GM12873 (cell line): Measurements from ENCODE around the gene SCYGR4.

ENCODE experiments used
- CTCF ChIP-seq: IDR thresholded peaks from 2 replicates; pipeline ENCODE4 v1.5.1; 2012; ENCODE audit warnings: low read depth, mild to moderate bottlenecking, moderate library complexity, low read length, control low read depth; ENCODE audit not compliant: insufficient read depth; ENCODE audit errors: missing control alignments

SCYGR4 gene

GRCh38 chr2:227617316-227618230 is at the start of gene SCYGR4:
SCYGR4 (plus strand) TSS chr2:227617498; CDS start chr2:227617498, 0 bp downstream.
- no peak for TF ChIP-seq CTCF

GRCh38 chr2:227568852-227569169 is 48.5 kb upstream of the SCYGR4 start:
- TF ChIP-seq CTCF: no peak

GRCh38 chr2:227570615-227571014 is 46.7 kb upstream of the SCYGR4 start:
- TF ChIP-seq CTCF: no peak

- TF ChIP-seq CTCF: no peak
Observed at GRCh38 chr2:227576110-227576509, 41.2 kb upstream of the SCYGR4 start.

GRCh38 chr2:227576812-227577211 is 40.5 kb upstream of the SCYGR4 start:
- TF ChIP-seq CTCF: no peak

- no peak for TF ChIP-seq CTCF
Observed at GRCh38 chr2:227577555-227577954, 39.7 kb upstream of the SCYGR4 start.

- TF ChIP-seq CTCF: peak; percentile 23
Observed at GRCh38 chr2:227578642-227579041, 38.7 kb upstream of the SCYGR4 start.
